GM19452 (cell line): Measurements from ENCODE around the gene CD101.

Experiments
- ATAC-seq: cut with Tn5 transposase; IDR thresholded peaks from one replicate; pipeline ENCODE4 v1.9.1; 2021; ENCODE audit not compliant: unreplicated experiment

The CD101 gene

DNA sequence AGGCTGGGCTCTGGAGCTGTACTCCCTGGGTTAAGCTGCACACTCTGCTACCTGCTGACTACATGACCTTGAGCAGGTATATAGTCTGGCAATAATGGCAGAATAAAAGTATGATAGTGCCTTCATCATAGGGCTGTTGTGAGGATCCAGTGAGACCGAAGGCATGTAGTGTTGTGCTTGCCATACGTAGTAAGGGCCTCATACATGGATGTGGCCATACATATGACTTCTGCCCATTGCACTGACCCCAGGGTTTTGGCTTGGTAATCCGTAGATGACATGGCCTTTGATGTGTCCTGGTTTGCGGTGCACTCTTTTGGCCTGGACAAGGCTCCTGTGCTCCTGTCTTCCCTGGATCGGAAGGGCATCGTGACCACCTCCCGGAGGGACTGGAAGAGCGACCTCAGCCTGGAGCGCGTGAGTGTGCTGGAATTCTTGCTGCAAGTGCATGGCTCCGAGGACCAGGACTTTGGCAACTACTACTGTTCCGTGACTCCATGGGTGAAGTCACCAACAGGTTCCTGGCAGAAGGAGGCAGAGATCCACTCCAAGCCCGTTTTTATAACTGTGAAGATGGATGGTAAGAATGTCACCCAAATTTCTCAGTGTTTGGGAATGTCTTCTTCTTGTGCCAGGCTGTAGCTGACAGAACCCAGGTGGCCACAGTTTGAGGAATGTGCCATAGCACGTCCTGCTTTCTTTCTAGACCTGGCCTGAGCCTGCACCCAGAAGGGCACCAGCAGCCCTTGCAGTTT lies 17.0 kb upstream of the CD101 start:
- no peak for ATAC-seq

DNA sequence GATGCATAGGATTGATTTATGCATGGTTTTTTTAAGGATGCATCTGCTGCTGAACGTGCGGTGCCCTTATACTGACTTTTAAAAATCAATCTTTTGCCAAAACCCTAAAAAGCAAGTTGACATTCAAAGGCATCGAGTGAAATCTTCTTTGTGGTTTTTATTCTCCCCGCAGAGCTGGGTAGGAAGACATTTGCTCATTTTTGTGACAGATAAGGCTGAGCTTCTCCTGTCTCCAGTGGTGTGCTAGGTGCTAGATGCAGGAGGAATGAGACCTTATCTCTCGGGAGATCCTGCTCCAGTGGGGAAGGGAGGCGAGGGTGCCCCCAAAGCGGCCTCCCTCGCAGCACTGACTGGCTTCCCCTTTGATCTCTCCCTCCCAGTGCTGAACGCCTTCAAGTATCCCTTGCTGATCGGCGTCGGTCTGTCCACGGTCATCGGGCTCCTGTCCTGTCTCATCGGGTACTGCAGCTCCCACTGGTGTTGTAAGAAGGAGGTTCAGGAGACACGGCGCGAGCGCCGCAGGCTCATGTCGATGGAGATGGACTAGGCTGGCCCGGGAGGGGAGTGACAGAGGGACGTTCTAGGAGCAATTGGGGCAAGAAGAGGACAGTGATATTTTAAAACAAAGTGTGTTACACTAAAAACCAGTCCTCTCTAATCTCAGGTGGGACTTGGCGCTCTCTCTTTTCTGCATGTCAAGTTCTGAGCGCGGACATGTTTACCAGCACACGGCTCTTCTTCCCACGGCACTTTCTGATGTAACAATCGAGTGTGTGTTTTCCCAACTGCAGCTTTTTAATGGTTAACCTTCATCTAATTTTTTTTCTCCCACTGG lies 14.9 kb upstream of the CD101 start:
- ATAC-seq = no peak

DNA sequence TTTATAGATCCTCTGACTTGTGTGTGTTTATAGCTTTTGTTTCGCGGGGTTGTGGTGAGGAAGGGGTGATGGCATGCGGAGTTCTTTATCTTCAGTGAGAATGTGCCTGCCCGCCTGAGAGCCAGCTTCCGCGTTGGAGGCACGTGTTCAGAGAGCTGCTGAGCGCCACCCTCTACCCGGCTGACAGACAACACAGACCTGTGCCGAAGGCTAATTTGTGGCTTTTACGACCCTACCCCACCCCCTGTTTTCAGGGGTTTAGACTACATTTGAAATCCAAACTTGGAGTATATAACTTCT lies 14.4 kb upstream of the CD101 start:
- no peak for ATAC-seq

DNA sequence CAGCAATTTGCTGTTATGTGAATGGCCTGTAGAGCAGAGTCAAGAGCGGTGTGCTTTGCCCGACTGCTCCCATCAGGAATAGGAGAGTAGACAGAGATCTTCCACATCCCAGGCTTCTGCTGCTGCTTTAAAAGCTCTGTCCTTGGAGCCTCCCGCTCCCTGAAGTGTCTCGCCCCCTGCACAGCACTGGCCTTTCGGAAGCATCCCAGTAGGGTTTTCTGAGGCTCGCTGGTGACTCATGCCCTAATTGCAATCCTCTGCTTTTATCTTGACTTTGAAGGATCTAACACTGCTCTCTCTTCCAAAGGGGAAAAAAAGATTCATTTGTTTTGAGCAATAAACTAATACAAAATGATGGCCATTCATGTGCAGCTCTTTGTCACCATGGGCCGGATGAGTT lies 13.3 kb upstream of the CD101 start:
- no peak for ATAC-seq

DNA sequence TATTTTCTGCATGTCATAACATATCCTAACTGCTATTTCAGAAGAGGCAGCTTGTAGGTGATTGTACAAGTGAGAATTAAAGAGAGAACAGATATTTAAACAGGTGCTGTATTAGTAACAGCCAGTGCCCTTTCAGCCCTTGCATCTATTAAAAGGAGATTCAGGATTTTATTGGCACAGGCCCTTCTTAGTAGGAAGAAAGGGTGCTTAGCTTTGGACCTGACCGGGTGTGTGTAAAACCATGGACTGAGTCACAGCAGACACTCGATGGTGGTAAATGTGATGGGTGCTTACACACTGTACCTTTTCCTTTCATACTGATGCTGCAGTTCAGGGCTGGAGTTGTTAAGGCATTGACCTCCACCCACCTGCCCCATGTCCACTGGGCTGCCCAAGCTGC lies 12.7 kb upstream of the CD101 start:
- ATAC-seq = no peak

DNA sequence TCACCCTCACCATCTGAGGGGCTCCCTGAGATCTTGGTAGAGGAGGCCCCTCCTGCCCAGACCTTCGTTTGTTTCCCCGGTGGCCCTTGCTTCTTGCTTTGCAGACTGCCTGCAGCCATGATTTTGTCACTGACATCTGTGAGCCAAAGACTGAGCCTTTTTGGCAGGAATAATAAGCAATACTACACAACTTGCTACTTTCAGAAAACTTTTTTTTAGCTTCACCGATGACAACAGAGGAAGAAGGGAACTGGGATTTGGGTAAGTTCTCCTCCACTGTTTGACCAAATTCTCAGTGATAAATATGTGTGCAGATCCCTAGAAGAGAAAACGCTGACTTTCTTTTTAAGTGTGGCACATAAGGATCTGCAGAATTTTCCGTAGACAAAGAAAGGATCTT lies 11.7 kb upstream of the CD101 start:
- ATAC-seq = no peak

DNA sequence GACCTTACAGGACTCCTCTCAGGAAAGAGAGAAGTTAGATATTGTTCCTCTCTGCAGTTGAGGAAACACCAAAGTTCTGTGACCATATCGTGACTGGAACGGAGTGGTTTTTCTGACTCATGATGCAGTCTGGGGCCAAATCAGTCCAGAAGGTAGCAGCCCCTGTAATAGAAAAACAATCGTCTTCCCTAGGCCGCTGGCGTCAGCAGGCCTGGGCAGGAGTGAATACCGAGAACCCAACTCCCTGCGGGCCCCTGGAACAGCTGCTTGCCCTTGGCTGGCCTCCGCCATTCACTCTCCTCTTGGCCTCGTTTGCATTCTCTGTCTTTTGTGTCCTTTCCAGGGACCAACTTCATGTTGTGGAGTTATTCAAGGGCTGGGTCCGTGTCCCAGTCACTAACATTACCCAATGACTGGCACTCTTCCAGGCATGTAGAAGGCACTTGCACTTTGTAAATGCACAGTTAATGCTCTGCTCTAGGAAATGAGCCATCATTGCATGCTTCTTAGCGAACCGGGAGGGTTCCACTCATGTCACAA lies 10.9 kb upstream of the CD101 start:
- no peak for ATAC-seq

DNA sequence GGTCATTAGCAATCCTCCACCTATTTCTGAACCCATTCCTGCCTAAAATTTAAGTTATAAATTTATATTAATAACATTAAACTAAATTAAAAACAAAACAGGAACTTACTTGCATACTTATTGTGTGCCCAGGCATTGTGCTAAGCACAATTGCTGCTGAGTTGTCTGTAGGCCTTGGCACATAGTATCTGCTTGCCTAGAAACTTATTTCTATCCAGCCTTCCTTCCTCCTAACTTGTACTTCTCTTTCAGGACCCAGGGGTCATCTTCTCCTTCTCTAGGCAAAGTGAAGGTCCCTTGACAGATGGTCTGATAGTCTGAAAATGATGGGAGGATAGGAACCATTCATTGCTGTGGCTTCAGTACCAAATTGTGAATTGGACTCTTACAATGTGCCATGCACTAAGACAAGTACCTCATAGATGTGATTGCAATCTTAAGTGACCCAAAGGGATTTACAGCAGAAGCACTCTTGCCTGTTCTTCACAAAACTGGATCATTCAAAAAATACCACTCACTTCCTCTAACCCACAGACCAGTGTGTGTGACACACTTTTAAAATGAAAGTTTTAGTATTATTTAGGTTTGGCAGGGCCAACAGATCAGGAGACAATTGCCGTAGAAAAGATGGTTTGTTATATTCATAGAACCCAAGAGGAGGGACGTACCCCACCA lies 10.3 kb upstream of the CD101 start:
- ATAC-seq = no peak

DNA sequence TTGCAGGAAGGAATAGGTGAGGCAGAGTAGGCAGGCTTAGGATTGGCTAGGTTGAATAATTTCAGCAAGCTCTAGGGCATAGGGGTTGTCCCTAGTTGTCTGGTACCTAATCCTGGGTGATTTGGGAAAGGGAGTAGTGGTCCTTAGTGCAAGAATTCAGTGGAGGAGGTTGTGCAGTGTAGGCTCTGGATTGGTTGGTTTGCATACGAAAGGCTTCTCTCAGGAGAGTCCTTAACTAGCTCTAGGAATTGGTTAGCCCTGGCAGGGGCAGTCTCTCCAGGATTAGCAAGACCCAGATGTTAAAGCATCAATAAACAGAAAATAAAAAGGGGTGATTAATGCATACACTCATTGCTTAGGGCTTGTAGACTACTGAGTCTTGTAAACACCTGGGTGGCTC lies 9.6 kb upstream of the CD101 start:
- ATAC-seq = no peak

DNA sequence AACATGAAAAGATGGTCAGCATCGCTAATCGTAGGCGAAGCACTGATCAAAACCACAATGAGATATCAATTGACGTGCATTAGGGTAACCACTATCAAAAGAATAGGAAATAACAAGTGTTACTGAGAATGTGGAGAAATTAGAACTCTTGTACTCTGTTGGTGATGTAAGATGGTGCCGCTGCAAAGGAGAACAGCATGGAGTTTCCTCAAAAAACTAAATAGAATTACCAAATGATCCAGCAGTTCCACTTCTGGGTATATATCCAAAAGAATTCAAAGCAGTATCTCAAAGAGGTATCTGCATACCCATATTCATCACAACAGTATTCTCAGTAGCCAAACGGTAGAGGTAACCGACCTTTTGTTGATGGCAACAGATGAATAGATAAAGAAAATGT lies 8.3 kb upstream of the CD101 start:
- ATAC-seq = no peak

DNA sequence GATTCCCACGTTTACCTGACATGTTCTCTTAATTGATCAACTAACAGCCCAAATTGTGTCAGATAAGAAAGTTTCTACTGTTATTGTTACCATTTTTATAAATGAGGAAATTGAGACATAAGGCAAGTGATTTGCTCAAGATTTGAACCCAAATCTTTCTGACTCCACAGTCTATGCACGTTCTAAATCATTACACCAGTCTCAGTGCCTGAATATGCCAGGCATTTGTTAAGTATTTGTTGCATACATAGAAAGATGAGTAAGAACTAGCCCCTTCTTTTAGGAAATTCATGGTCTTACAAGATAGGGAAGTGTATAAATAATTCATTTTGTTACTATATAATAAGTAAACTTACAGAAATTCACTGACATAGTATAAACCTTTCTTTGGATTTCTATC lies 7.1 kb upstream of the CD101 start:
- no peak for ATAC-seq

DNA sequence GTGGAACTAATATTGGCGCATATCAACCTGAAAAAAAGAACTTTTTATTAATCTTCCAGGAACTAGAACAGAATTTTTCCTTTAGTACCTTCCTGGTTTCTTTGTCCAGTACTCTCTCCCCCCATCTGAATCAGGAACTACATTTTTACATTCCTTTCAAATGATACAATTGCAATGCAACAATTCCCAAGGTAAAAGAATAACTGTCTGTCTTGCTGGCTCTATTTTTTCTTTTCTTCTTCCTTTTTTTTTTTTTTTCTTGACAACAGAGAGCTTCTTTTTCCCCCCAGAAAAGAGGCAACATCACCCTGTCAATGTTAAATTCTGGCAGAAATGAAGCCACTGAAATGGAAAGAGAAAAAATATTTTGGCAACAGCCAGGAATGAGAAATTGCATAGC lies 4.5 kb upstream of the CD101 start:
- no peak for ATAC-seq

DNA sequence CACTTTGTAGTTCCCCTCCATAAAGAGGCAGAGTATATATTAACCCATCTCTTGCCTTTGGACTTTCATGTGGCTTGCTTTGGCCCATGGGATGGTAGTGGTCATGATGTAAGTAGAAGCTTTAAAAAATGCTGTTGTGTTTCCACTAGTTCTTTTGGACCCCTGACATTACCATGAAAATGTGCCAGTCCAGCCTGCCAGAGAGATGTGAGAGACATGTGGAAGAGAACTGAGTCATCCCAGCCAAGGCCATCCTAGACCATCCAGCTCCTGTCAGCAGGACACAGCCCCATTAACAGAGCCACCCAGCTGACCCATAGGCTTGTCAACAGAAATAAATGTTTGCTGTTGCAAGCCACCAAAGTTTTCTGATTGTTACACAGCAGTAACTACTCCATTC lies 3.9 kb upstream of the CD101 start:
- ATAC-seq = no peak

DNA sequence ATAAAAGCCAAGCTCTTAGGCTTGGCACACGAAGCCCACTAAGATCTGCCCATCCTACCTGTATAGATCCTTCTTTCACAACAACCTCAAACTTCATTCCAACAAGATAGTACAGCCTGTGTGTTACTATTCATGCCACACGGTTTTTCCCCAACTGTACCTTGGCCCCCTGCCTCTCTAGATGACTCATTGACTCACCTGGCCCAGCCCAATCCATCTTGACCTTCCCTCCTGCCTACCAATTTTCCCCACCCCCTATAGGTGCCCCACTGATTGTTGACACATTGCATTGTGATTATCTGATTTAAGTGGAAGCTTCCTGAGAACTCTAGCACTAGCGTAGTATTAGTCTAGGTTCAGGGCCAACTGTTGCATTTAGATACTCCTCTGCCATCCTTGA lies 2.0 kb upstream of the CD101 start:
- ATAC-seq = no peak

DNA sequence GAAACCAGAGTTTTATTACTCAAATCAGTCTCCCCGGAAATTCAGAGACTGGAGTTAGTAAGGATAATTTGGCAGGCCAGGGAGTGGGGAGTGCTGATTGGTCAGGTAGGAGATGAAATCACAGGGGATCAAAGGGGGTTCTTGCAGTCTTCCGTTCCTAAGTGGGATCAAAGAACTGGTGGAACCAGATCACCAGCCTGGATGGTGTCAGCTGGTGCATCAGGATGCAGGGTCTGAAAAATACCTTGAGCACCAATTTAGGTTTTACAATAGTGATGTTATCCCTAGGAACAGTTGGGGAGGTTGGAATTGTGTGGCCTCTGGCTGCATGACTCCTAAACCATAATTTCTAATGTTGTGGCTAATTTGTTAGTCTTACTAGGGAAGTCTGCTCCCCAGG lies 1.4 kb upstream of the CD101 start:
- no peak for ATAC-seq

DNA sequence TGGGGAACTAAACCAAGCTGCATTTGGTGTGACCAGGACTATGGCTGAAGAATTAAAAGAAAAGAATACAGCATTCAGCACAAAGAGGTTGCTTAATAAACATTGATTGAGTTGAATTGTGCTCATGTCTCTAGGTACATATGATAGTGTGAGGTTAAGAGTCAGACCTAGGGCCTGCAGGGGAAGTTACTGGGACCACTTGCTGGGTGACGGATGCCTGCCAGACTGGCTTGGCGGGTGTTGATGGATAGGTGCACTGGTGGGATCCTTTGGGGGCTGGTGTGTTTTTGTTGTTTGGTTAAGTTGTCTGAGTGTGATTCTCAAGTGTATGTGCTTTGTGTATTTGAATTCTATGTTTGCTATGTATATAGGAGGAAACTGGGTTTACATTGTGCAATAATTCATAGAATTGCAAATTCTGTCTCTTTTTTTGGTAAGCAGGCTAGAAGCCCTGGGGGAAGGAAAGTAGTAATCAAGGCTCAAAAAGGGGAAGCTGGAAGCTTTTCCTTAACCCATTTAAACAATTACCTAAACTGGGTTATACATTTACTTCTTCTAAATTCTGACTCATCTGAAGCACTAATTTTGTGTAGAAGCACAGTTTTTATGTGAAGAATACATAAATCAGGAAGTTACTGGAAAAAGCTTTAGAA lies 1.8 kb downstream of the CD101 start:
- ATAC-seq = no peak

DNA sequence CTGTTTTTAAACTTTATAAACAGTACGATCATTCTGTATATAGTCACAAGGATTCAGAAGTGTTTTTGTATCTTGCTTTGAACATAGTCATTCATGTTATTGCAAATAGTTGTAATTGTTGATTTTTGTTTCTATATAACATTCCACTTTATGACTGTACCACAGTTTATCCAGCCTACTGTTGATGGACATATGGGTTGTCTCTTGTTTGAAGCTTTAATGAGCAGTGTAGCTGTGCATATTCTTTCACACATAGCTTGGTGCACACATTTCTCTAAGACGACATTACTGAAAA lies 6.1 kb downstream of the CD101 start:
- no peak for ATAC-seq

DNA sequence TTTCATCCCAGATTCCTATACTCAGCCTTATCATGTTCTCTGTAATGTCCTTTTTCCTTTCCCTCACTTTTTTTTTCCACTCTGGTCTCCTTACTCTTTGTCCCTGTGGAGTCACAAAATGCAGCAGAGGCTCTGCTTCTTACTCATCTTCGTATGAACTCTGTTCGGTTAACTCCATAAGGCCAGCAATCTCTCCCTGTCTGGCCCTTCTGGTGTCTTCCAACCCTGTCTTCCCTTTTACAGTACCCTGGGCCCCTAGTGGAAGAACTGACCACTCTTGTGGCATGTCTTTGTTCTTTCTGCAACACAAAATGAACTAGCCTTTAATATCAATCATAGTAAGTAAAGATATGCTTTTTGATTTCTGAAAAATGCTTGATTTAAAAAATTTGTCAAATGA lies 7.1 kb downstream of the CD101 start:
- no peak for ATAC-seq

DNA sequence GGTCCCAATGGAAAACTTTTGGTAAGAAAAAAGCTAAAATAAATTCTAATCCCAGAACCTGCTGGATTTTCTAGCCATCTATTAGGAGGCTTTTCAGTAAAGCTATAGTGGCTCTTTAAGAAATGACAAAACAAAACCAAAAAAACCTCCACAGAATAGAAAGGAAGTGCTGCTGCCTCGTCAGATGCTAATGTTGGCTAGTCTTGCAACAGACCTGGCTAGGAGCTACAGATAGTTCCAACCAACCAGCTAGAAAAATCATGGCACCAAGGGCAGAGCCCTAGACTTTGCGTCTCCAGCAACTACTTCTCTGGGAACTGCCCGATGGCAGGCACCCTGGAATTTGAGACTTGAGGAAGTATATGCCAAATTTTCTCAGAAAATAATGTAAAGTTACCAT lies 7.6 kb downstream of the CD101 start:
- no peak for ATAC-seq

DNA sequence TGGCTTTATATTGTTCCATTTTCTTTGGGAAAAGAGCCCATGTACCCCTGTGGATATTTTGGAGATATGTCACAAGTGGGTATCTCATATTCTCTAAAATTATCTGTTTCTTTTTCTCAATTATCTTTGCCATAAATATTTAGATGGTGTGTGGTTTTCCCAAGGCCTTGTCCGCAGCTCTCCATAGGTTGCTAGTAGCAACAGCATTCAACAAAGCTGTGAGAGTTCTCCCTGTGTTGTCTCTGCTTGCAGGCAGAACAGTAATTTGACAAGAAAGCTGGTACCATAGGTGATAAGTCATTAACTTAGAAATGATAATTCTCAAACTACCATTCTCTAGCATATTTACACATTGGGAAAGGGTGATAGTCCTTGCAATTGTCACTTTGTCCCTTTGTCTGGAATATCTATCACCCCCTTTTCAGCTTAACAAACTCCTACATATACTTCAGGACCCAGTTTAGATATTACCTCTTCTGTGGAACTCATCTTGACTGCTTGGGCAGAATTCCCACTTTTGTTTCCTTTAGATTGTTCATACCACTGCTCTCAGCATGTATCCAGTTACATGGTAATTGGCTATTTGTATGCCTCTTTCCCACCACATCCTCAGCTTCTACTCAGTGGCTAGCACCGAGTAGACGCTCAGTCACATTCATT lies 8.9 kb downstream of the CD101 start:
- no peak for ATAC-seq

DNA sequence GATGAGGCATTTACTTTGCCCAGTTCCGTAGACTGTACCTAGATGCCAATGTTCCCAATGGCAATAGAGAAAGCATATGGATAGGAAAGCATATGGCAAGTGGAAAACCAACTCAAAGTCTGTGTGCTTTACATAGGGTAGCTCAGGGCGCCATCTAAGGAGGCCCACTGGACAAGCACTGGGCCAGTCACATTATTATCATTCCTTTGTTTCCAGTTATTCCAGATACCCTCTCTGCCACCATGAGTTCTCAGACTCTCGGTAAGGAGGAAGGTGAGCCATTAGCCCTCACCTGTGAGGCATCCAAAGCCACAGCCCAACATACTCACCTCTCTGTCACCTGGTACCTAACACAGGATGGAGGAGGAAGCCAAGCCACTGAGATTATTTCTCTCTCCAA lies 9.8 kb downstream of the CD101 start:
- no peak for ATAC-seq
